Progenitor cell of endocrine pancreas (in vitro differentiated cells): ENCODE data around the gene LAT. TPM values are rescaled to one million over a fixed set of nuclear protein-coding genes. Genes with fewer than 3 reads are reported as not detected.

Experiments
- DNase-seq: peaks from one replicate; pipeline ENCODE4 v3.0.0; 2021; ENCODE audit warnings: low spot score; ENCODE audit not compliant: unreplicated experiment
- H3K27ac Mint-ChIP-seq: 2 replicates; pipeline ENCODE4 v1.8.0; 2021; ENCODE audit warnings: mild to moderate bottlenecking, moderate library complexity, mixed read lengths
- H3K27me3 Mint-ChIP-seq: 2 replicates; pipeline ENCODE4 v1.8.0; 2021; ENCODE audit warnings: mixed read lengths
- H3K36me3 Mint-ChIP-seq: 2 replicates; pipeline ENCODE4 v1.8.0; 2022; ENCODE audit warnings: mixed read lengths; ENCODE audit not compliant: insufficient read depth
- H3K4me1 Mint-ChIP-seq: 2 replicates; pipeline ENCODE4 v1.8.0; 2021; ENCODE audit warnings: low read depth, mixed read lengths
- H3K4me3 Mint-ChIP-seq: 2 replicates; pipeline ENCODE4 v1.8.0; 2021; ENCODE audit warnings: low read depth, mild to moderate bottlenecking, moderate library complexity, mixed read lengths
- H3K9me3 Mint-ChIP-seq: 2 replicates; pipeline ENCODE4 v1.8.0; 2021; ENCODE audit warnings: low read depth, mixed read lengths
- CTCF ChIP-seq: fragments of 200-600 bp; sonication (generic); IDR thresholded peaks from one replicate; pipeline ENCODE4 v1.5.0; 2021; ENCODE audit warnings: antibody characterized with exemption, mild to moderate bottlenecking; ENCODE audit not compliant: unreplicated experiment
- total RNA-seq: library from RNA; stranded (reverse); gene quantifications from 2 replicates; pipeline ENCODE4 v1.2.1, GENCODE V29; 2021

The LAT gene
- total RNA-seq, 1 donor from 2014 or later, result 8.0 TPM

GRCh38 chr16:28986492-28986891 is 1.6 kb downstream of the LAT start:
- Mint-ChIP-seq H3K9me3 (no peaks in the 10 kb centered on the region), H3K36me3 (peaks cover 20% of the 10 kb centered on the region), H3K4me1 (no peaks in the 10 kb centered on the region), H3K4me3 (no peak overlapping the region), H3K27ac (no peak overlapping the region), H3K27me3 (no peaks in the 10 kb centered on the region)
- DNase-seq, result no peak
- TF ChIP-seq CTCF, result no peak

GRCh38 chr16:28987170-28987853 is 2.5 kb downstream of the LAT start:
- no peak overlapping the region for H3K4me3 Mint-ChIP-seq
- TF ChIP-seq CTCF, result no peak
- DNase-seq, result no peak
- peaks cover 16% of the 10 kb centered on the region for H3K36me3 Mint-ChIP-seq
- no peaks in the 10 kb centered on the region for H3K4me1 Mint-ChIP-seq
- H3K27ac Mint-ChIP-seq, result no peak overlapping the region
- no peaks in the 10 kb centered on the region for H3K27me3 Mint-ChIP-seq
- H3K9me3 Mint-ChIP-seq, result no peaks in the 10 kb centered on the region

- no peak overlapping the region for H3K4me3 Mint-ChIP-seq
- no peak for DNase-seq
- TF ChIP-seq CTCF, result no peak
- no peaks in the 10 kb centered on the region for H3K4me1 Mint-ChIP-seq
- no peaks in the 10 kb centered on the region for H3K27me3 Mint-ChIP-seq
- H3K9me3 Mint-ChIP-seq, result no peaks in the 10 kb centered on the region
- H3K36me3 Mint-ChIP-seq, result peaks cover 10% of the 10 kb centered on the region
- H3K27ac Mint-ChIP-seq, result no peak overlapping the region
Observed at GRCh38 chr16:28989363-28989762, 4.5 kb downstream of the LAT start.

- H3K9me3 Mint-ChIP-seq, result no peaks in the 10 kb centered on the region
- H3K36me3 Mint-ChIP-seq, result peaks cover 10% of the 10 kb centered on the region
- no peak overlapping the region for H3K4me3 Mint-ChIP-seq
- H3K27ac Mint-ChIP-seq, result no peak overlapping the region
- DNase-seq, result no peak
- no peaks in the 10 kb centered on the region for H3K4me1 Mint-ChIP-seq
- TF ChIP-seq CTCF, result no peak
- H3K27me3 Mint-ChIP-seq, result no peaks in the 10 kb centered on the region
Observed at GRCh38 chr16:28990375-28991040, 5.7 kb downstream of the LAT start.

- Mint-ChIP-seq H3K4me3 (no peak overlapping the region), H3K36me3 (peaks cover 10% of the 10 kb centered on the region)
Observed at GRCh38 chr16:28991687-28992086, 6.8 kb downstream of the LAT start.

More at GRCh38 chr16:28991687-28992086, 6.8 kb downstream of the LAT start:
- Mint-ChIP-seq H3K27ac (no peak overlapping the region), H3K9me3 (no peaks in the 10 kb centered on the region), H3K27me3 (no peaks in the 10 kb centered on the region), H3K4me1 (no peaks in the 10 kb centered on the region)
- DNase-seq, result no peak
- no peak for TF ChIP-seq CTCF
